HG03520 (cell line): ENCODE measurements around the gene PIGL.
A peak's percentile ranks its signal among the peaks of the same experiment; 100 is the strongest.
"Not testable (repeated sequence)": the region's sequence is repeated elsewhere in the genome, so short reads cannot be mapped to it uniquely, and the experiment has no call there.

Experiments used
- ATAC-seq: cut with Tn5 transposase; IDR thresholded peaks from one replicate; pipeline ENCODE4 v1.9.1; 2021; ENCODE audit warnings: mild to moderate bottlenecking, moderate library complexity; ENCODE audit not compliant: unreplicated experiment

The PIGL gene

GRCh38 chr17:16217002-16217635 lies at the start of gene PIGL:
TSS of gene PIGL (plus strand) at chr17:16217210. CDS start at chr17:16217227, 17 bp downstream.
- ATAC-seq = peak; percentile 33

- ATAC-seq = no peak
Observed at GRCh38 chr17:16171613-16172012, 45.4 kb upstream of the PIGL start.

- no peak for ATAC-seq
Observed at GRCh38 chr17:16178836-16179235, 38.2 kb upstream of the PIGL start.

GRCh38 chr17:16181581-16181980 lies 35.4 kb upstream of the PIGL start:
- ATAC-seq = no peak

- no peak for ATAC-seq
Observed at GRCh38 chr17:16187642-16188041, 29.4 kb upstream of the PIGL start.

GRCh38 chr17:16189791-16190348 lies 27.1 kb upstream of the PIGL start:
- no peak for ATAC-seq

- no peak for ATAC-seq
Observed at GRCh38 chr17:16190703-16191360, 26.2 kb upstream of the PIGL start.

GRCh38 chr17:16191604-16192003 lies 25.4 kb upstream of the PIGL start:
- ATAC-seq = no peak

- not testable (repeated sequence) for ATAC-seq
Observed at GRCh38 chr17:16194307-16194835, 22.6 kb upstream of the PIGL start.

- no peak for ATAC-seq
Observed at GRCh38 chr17:16197276-16197675, 19.7 kb upstream of the PIGL start.

GRCh38 chr17:16199093-16199492 lies 17.9 kb upstream of the PIGL start:
- ATAC-seq = no peak

- ATAC-seq = not testable (repeated sequence)
Observed at GRCh38 chr17:16201693-16202131, 15.3 kb upstream of the PIGL start.

GRCh38 chr17:16202554-16203500 lies 14.2 kb upstream of the PIGL start:
- ATAC-seq = not testable (repeated sequence)

- not testable (repeated sequence) for ATAC-seq
Observed at GRCh38 chr17:16204763-16205162, 12.2 kb upstream of the PIGL start.

GRCh38 chr17:16211590-16211989 lies 5.4 kb upstream of the PIGL start:
- no peak for ATAC-seq

GRCh38 chr17:16212793-16213192 lies 4.2 kb upstream of the PIGL start:
- ATAC-seq = no peak

- ATAC-seq = peak; percentile 15
Observed at GRCh38 chr17:16214190-16215001, 2.6 kb upstream of the PIGL start.

GRCh38 chr17:16215002-16215272 lies 2.1 kb upstream of the PIGL start:
- peak; percentile 31 for ATAC-seq

GRCh38 chr17:16215273-16215964 lies 1.6 kb upstream of the PIGL start, which contains the start of gene NCOR1:
TSS of gene NCOR1 (minus strand) at chr17:16215534. CDS start at chr17:16194569, 20,965 bp downstream.
- peak; percentile 72 for ATAC-seq

- no peak for ATAC-seq
Observed at GRCh38 chr17:16215965-16216316, 1.1 kb upstream of the PIGL start.
